Ramos (cell line): ENCODE measurements around the gene PSME3IP1.

Experiments used
- in situ Hi-C: fragments of 300-500 bp; cut with MboI; formaldehyde crosslinking; loops from one replicate; pipeline ENCODE4 v1.14.3; 2022; ENCODE audit warnings: low sequenced_read_pairs; ENCODE audit not compliant: unreplicated experiment

Gene PSME3IP1, protein sequence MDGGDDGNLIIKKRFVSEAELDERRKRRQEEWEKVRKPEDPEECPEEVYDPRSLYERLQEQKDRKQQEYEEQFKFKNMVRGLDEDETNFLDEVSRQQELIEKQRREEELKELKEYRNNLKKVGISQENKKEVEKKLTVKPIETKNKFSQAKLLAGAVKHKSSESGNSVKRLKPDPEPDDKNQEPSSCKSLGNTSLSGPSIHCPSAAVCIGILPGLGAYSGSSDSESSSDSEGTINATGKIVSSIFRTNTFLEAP

GRCh38 chr16:57185945-57186871, at the start of gene PSME3IP1, which contains the start of gene RSPRY1:
Gene PSME3IP1 (minus strand): TSS chr16:57186039. CDS start chr16:57173854, 12,185 bp downstream.
Gene RSPRY1 (plus strand): TSS chr16:57186329. CDS start chr16:57204659, 18,330 bp downstream.
- in situ Hi-C loops, result no loop called here

DNA sequence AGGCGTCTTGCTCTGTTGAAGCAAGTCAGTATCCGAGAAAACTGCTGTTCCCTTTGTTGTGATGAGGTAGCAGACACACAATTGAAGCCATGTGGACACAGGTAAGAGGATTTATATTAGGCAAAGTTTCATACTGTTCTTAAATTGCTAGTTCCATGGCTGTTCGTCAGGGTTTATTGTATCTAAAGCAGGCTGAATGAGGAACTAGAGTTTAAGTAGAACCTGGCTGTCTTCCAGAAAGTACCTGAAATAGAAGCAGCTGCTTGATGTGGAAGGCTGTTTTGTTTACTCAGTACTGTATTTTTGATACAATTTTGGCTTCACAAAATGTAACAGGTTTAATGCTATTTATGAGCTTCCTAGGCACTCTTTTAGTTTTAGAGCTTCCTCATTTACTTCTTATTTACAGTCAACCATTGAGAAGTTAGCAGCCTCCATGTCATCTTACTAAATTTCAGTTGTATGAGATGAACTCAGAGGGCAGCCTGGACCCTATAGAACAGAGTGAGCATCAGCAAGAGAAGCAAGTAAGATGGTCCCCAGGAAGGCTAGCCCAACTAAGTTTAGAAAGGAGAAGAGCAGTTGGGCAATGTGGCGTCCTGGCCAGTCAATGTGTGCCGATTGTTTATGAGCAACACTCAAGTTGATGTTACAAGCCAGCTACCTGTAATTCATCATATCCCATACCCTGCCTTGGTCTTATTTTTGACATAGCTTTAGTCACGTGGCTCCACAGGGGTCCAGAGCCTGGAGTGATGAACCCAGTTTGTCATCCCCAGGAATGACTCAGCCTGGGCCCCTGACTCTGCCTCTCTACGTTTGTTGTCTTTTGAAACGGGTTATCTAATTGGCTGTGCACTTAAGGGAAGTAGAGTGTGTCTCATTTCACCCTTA, 49.5 kb upstream of the PSME3IP1 start:
- in situ Hi-C loops, result no loop called here

GRCh38 chr16:57234707-57235092, 48.9 kb upstream of the PSME3IP1 start:
- in situ Hi-C loops, result no loop called here

DNA sequence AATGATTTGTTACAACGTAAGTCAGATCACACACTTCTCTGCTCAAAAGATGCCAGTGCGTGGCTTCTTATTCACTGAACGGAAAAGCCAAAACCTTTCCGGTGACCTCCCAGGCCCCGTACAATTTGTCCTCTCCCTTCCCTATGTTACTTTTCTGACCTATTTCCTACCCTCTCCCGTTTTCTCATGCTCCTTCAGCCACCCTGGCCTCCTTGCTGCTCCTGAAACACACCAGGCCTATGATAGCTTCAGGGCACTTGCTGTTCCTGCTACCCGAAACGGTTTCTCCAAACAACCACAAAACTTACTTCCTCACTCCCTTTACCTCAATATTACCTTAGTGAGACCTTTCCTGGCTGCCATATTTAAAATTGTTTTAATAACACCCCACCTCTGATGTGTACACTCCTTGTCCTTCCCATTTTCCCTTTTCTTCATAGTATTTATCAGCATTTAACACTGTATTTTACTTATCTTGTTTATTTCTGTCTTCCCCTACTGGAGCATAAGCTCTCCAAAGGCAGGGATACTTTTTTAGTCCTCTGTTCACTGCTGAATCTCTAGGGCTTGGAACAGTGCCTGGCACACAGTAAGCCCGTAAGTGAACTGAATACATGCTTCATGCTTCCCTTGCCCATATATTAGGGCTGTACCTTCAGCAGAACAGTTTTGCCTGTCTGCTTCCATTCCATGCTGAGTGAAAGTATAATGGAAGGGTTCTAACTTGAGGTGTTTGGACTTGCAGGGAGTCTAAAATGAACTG, 48.3 kb upstream of the PSME3IP1 start:
- in situ Hi-C loops, result no loop called here

- in situ Hi-C loops, result no loop called here
Measured at GRCh38 chr16:57231821-57232350, 46.0 kb upstream of the PSME3IP1 start.

GRCh38 chr16:57229079-57229478, 43.2 kb upstream of the PSME3IP1 start:
- in situ Hi-C loops, result no loop called here

DNA sequence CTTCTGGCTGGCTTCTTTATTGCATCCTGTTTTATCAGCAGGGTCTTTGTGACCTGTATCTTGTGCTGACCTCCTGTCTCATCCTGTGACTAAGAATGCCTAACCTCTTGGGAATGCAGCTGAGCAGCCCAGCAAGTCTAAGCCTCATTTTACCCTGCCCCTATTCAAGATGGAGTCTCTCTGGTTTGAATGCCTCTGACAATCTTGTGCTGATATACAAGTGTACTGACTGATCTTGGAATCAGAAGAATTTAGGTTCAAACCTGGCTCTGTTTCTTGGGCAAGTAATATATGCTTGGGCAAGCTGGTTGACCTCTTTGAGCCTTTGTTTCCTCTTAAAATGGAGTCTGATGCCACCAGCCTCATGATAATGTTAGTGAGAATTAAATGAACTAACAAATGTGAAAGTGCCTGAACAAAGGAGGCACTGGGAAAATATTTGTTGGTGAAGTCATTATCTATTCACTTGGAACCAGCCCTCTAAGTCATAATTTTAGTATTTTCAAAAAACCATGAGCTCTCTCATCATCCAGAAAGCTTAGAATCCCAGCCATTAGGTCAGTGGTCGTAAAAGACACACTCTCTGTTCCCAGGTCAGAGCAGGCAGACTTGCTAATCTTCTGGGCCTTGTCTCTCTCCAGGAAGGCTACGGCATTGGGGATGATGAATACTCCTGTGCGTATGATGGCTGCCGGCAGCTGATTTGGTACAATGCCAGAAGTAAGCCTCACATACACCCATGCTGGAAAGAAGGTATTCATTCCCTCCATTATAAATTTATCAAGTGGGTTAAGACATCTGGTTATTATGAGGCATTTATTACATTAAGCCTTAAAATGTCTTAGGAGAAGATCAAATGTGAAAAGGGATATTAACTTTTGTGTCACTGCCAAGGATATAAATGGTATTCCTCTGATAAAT, 41.1 kb upstream of the PSME3IP1 start:
- in situ Hi-C loops, result no loop called here

DNA sequence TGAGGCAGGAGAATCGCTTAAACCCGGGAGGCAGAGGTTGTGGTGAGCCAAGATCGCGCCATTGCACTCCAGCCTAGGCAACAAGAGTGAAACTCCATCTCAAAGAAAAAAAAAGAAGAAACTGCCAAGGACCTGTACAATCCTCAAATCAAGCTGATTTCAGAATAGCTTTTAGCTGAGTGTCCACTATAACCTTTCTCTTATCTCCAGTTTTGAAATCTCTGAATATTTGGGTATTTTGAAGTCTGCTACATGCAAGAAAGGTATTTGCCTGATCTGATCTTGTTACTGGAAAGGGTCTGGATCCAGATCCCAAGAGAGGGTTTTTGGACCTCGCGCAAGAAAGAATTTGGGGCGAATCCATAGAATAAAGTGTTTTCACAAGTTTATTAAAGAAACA, 40.1 kb upstream of the PSME3IP1 start:
- in situ Hi-C loops, result no loop called here

DNA sequence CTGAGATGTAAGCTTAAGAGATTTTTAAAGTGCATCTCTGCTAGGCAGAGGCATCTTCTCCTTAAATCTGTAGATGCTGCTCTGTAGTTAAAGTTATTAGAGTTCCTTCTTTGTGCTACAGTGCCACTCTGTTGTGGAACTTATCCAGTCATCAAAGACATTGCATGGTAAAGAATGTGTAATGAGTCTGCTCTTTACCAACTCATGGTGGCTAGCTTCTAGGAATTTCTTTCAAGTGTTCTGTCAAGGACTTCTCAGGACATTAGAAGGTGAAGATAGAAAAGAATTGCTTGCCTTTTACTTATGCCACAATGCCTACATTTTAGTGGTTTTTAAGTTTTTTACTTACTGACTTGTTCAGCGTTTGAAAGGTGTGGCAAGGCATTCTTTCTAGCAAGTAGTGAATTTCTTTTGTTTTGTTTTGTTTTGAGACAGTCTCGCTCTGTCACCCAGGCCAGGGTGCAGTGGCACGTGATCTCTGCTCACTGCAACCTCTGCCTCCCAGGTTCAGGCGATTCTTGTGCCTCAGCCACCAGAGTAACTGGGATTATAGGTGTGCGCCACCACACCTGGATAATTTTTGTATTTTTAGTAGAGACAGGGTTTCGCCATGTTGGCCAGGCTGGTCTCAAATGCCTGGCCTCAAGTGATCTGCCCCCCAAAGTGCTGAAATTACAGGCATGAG, 39.0 kb upstream of the PSME3IP1 start:
- in situ Hi-C loops, result no loop called here

- in situ Hi-C loops, result no loop called here
Measured at GRCh38 chr16:57223057-57223456, 37.2 kb upstream of the PSME3IP1 start.

GRCh38 chr16:57216968-57217367, 31.1 kb upstream of the PSME3IP1 start:
- in situ Hi-C loops, result no loop called here

GRCh38 chr16:57213462-57213861, 27.6 kb upstream of the PSME3IP1 start:
- in situ Hi-C loops, result no loop called here

DNA sequence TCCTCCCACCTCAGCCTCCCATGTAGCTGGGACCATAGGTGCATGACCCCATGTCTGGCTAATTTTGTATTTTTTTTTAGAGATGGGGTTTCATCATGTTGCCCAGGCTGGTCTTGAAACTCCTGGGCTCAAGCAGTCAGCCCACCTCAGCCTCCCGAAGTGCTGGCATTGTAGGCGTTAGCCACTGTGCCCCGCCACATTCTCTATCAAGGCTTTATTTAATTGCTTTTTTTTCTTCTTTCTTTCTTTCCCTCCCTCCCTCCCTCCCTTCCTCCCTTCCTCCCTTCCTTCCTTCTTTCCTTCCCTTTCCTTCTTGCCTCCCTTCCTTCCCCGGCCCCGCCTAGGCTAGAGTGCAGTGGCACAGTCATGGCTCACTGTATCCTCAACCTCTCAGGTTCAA, 23.9 kb upstream of the PSME3IP1 start:
- in situ Hi-C loops, result no loop called here

DNA sequence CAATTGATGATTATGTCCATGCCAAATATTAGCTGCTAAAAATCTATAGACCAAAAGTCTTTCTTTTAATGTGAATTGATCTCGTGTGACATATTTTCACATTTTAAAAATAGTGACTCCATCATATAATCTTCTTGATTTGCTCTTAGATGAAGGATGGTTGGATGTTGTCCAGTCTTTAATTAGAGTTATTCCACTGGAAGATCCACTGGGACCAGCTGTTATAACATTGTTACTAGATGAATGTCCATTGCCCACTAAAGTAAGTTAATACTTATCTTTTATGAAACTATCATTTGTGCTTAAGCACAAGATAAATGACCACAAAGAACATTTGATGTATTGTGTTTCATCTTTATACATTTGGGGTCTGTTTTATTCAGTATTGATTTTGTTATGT, 23.1 kb upstream of the PSME3IP1 start:
- in situ Hi-C loops, result no loop called here

DNA sequence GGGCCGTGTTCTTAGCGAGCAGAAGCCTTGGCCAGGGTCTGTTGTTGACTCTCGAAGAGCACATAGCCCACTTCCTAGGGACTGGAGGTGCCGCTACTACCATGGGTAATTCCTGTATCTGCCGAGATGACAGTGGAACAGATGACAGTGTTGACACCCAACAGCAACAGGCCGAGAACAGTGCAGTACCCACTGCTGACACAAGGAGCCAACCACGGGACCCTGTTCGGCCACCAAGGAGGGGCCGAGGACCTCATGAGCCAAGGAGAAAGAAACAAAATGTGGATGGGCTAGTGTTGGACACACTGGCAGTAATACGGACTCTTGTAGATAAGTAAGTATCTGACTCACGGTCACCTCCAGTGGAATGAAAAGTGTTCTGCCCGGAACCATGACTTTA, 18.8 kb upstream of the PSME3IP1 start:
- in situ Hi-C loops, result no loop called here

- in situ Hi-C loops, result no loop called here
Measured at GRCh38 chr16:57203451-57203850, 17.6 kb upstream of the PSME3IP1 start.

GRCh38 chr16:57202095-57202886, 16.5 kb upstream of the PSME3IP1 start:
- in situ Hi-C loops, result no loop called here
